ENCODE measurements around the gene HSD17B7.
A peak's percentile ranks its signal among the peaks of the same experiment; 100 is the strongest.

HSD17B7 gene

DNA sequence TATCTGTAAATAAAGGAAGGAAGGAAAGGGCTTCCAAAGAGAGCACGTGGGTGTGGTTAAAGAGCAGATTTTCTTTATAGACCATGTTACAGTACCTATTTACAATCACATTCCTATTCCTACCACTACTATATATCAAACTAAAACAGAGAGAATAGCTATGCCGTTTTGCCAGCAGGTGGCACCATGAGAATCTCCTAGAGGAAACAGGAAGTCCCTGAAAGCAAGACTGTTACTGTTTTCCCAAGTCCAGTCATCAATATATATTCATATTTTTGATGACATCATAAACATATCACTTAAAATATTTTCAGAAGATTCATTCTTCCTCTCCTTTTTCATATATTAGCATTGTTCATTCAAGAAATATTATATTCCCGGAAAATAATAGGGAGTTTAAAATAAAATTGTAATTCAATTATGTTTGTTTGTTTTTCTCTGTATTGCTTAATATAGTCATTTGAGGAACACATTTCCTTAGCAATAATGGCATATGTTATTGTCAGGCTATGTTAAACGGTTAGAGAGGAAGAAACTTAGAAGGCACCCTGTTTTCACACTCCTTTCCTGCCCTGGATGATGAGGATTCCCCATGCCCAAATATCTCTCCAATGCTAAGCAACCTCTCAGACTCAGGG is 63.9 kb downstream of the HSD17B7 start:
- H3K9me3 ChIP-seq (ENCODE audit: control insufficient read depth, low read length) = no peaks in the 10 kb centered on the region
- peak overlapping the region; percentile 12 for H2AFZ ChIP-seq
- no peaks in the 10 kb centered on the region for H3K4me1 ChIP-seq
- H3K27ac ChIP-seq = no peak overlapping the region
- no peak overlapping the region for H3K4me3 ChIP-seq (ENCODE audit: low read depth, low read length)
- H3K79me2 ChIP-seq = no peaks in the 10 kb centered on the region
- H3K4me2 ChIP-seq (ENCODE audit: low read length) = no peak overlapping the region
- no peaks in the 10 kb centered on the region for H3K27me3 ChIP-seq (ENCODE audit: control insufficient read depth, insufficient read depth, low read length)
- TF ChIP-seq, protein P1, sequence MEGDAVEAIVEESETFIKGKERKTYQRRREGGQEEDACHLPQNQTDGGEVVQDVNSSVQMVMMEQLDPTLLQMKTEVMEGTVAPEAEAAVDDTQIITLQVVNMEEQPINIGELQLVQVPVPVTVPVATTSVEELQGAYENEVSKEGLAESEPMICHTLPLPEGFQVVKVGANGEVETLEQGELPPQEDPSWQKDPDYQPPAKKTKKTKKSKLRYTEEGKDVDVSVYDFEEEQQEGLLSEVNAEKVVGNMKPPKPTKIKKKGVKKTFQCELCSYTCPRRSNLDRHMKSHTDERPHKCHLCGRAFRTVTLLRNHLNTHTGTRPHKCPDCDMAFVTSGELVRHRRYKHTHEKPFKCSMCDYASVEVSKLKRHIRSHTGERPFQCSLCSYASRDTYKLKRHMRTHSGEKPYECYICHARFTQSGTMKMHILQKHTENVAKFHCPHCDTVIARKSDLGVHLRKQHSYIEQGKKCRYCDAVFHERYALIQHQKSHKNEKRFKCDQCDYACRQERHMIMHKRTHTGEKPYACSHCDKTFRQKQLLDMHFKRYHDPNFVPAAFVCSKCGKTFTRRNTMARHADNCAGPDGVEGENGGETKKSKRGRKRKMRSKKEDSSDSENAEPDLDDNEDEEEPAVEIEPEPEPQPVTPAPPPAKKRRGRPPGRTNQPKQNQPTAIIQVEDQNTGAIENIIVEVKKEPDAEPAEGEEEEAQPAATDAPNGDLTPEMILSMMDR (IDR thresholded peaks at IDR 0.05) = peak; percentile 45
- H3K9ac ChIP-seq = no peak overlapping the region
- no peaks in the 10 kb centered on the region for H3K36me3 ChIP-seq (ENCODE audit: control insufficient read depth, insufficient read depth, low read length)

DNA sequence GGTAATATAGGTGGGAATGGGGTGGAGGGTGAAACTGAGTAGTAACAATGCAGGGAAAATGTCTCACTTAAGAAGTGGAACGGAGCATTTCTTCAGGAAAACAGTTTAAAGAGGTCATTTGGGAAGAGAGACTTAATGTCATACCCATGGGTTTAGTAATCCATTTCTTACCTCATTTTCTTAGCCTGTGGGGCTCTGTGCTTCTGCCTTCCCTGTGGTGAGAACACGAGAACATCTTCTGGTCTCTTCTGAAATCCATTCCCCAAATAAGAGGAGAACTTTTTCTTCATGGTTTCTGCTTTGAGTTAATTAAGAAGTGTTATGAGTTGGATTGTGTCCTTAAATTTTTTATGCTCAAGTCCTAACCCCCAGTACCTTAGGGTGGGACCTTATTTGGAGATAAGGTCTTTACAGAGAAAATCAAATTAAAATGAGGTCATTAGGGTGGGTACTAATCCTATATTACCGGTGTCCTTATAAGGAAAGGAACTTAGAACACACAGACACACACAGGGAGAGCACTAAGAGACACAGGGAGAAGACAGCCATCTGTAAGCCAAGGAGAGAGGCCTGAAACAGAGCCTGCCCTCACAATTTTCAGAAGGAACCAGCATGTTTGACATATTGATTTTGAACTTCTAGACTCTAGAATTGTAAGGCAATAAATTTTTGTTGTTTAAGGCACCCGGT is 65.1 kb downstream of the HSD17B7 start:
- H3K4me3 ChIP-seq (ENCODE audit: low read depth, low read length) = no peak overlapping the region
- H3K9ac ChIP-seq = no peak overlapping the region
- H3K4me1 ChIP-seq = no peaks in the 10 kb centered on the region
- no peak overlapping the region for H3K27ac ChIP-seq
- H2AFZ ChIP-seq = peak overlapping the region; percentile 5
- H3K27me3 ChIP-seq (ENCODE audit: control insufficient read depth, insufficient read depth, low read length) = no peaks in the 10 kb centered on the region
- no peaks in the 10 kb centered on the region for H3K9me3 ChIP-seq (ENCODE audit: control insufficient read depth, low read length)
- H3K36me3 ChIP-seq (ENCODE audit: control insufficient read depth, insufficient read depth, low read length) = no peaks in the 10 kb centered on the region
- TF ChIP-seq, protein P1 (IDR thresholded peaks at IDR 0.05) = no peak
- H3K4me2 ChIP-seq (ENCODE audit: low read length) = no peak overlapping the region
- H3K79me2 ChIP-seq = no peaks in the 10 kb centered on the region

DNA sequence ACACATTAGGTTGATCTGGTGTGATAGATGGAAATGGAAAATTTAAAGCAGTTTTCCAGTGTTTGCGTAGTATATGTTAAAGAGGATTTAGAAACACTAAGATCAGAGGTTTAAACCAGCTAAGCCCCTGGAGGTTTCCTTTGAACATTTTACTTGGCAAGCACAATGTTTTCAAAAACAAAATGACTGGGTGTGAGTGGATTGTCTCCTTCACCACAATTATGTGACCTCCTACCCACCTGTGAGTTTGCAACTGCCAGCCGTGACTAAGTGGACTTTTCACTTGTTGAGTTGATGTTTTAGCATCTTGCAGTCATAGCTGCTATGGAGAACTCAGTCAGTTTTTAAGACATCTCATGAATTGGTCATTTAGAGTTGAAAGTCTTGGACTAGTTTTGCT is 65.8 kb downstream of the HSD17B7 start:
- H3K4me3 ChIP-seq (ENCODE audit: low read depth, low read length) = no peak overlapping the region
- H3K9me3 ChIP-seq (ENCODE audit: control insufficient read depth, low read length) = no peaks in the 10 kb centered on the region
- H3K27me3 ChIP-seq (ENCODE audit: control insufficient read depth, insufficient read depth, low read length) = no peaks in the 10 kb centered on the region
- H3K27ac ChIP-seq = no peak overlapping the region
- no peak overlapping the region for H3K9ac ChIP-seq
- H3K4me2 ChIP-seq (ENCODE audit: low read length) = no peak overlapping the region
- H2AFZ ChIP-seq = no peak overlapping the region
- H3K36me3 ChIP-seq (ENCODE audit: control insufficient read depth, insufficient read depth, low read length) = no peaks in the 10 kb centered on the region
- no peaks in the 10 kb centered on the region for H3K79me2 ChIP-seq
- TF ChIP-seq, protein P1 (IDR thresholded peaks at IDR 0.05) = no peak
- peaks cover 3% of the 10 kb centered on the region for H3K4me1 ChIP-seq

DNA sequence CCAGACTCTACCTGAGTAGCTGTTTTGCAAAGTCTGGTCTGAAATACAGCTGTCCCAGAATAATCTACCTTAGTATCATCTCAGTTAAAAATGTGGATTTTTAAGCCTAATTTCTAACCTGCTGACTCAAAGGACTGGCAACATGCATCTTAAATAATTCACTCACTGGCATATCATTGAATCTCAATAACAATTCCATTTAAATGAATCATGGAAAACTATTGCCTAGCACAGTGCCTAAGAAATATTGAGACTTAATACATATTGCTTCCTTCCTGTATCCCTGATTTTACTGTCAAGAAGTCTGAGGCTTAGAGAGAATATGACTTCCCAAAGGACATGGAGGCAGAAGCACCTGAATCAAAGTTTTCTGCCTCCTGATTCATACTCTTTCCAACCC is 67.3 kb downstream of the HSD17B7 start:
- no peak overlapping the region for H3K4me2 ChIP-seq (ENCODE audit: low read length)
- TF ChIP-seq, protein P1 (IDR thresholded peaks at IDR 0.05) = no peak
- H3K27me3 ChIP-seq (ENCODE audit: control insufficient read depth, insufficient read depth, low read length) = no peaks in the 10 kb centered on the region
- H3K9ac ChIP-seq = no peak overlapping the region
- peaks cover 3% of the 10 kb centered on the region for H3K4me1 ChIP-seq
- H3K36me3 ChIP-seq (ENCODE audit: control insufficient read depth, insufficient read depth, low read length) = no peaks in the 10 kb centered on the region
- H3K79me2 ChIP-seq = no peaks in the 10 kb centered on the region
- H3K9me3 ChIP-seq (ENCODE audit: control insufficient read depth, low read length) = no peaks in the 10 kb centered on the region
- no peak overlapping the region for H3K4me3 ChIP-seq (ENCODE audit: low read depth, low read length)
- no peak overlapping the region for H2AFZ ChIP-seq
- no peak overlapping the region for H3K27ac ChIP-seq

DNA sequence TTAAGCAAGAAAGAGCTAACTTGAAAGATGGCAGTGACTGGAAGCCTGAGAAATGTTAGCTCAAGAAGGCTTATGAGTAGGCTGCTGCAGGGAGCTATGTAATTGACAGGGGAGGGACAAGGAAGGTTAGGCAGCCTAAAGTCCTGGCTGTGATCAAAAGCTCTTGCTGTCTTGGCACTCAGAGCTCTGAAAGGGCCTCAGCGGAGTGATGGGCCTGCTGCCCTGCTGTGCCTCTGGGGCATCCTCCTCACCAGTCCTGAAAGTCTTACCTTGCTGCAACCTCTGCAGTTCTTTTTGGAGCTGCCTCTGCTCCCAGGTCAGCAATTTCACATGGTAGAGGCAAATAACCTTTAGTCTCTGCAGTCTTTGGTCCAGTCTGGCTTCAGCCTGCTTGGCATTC is 68.7 kb downstream of the HSD17B7 start:
- Histone ChIP-seq H3K4me1 (peaks cover 3% of the 10 kb centered on the region), H3K36me3 (ENCODE audit: control insufficient read depth, insufficient read depth, low read length) (no peaks in the 10 kb centered on the region), H3K79me2 (no peaks in the 10 kb centered on the region), H3K9ac (no peak overlapping the region), H3K27ac (no peak overlapping the region), H3K9me3 (ENCODE audit: control insufficient read depth, low read length) (no peaks in the 10 kb centered on the region), H3K4me2 (ENCODE audit: low read length) (no peak overlapping the region), H3K4me3 (ENCODE audit: low read depth, low read length) (no peak overlapping the region), H2AFZ (no peak overlapping the region), H3K27me3 (ENCODE audit: control insufficient read depth, insufficient read depth, low read length) (no peaks in the 10 kb centered on the region)
- TF ChIP-seq, protein P1 (IDR thresholded peaks at IDR 0.05) = no peak

Data from parathyroid adenoma (tissue), 2 donors.